Dendritic cell treated with granulocyte-macrophage colony-stimulating factor and Interleukin-4, amounts not matched to agents 40 ng/mL and 50 ng/mL, for 4 days (primary cell): ENCODE results near the gene KCNIP2.
A peak's percentile ranks its signal among the peaks of the same experiment; 100 is the strongest.

ENCODE experiments used
- H3K27ac Mint-ChIP-seq: one replicate; pipeline ENCODE4 v1.8.0; 2022; ENCODE audit warnings: mild to moderate bottlenecking, mixed read lengths
- H3K27me3 Mint-ChIP-seq: one replicate; pipeline ENCODE4 v1.8.0; 2022; ENCODE audit warnings: mild to moderate bottlenecking, mixed read lengths
- H3K36me3 Mint-ChIP-seq: one replicate; pipeline ENCODE4 v1.8.0; 2022; ENCODE audit warnings: low read depth, mixed read lengths
- H3K4me1 Mint-ChIP-seq: one replicate; pipeline ENCODE4 v1.8.0; 2022; ENCODE audit warnings: low read depth, mixed read lengths
- H3K4me3 Mint-ChIP-seq: one replicate; pipeline ENCODE4 v1.8.0; 2022; ENCODE audit warnings: mild to moderate bottlenecking, moderate library complexity, mixed read lengths
- H3K9me3 Mint-ChIP-seq: one replicate; pipeline ENCODE4 v1.8.0; 2022; ENCODE audit warnings: mixed read lengths
- intact Hi-C: fragments of 100-400 bp; cut with micrococcal nuclease; formaldehyde crosslinking; loops from one replicate; pipeline ENCODE4 v1.15.0; 2022

The KCNIP2 gene

GRCh38 chr10:101780187-101780817 lies 63.3 kb downstream of the KCNIP2 start:
- Mint-ChIP-seq H3K4me1 (peaks cover 58% of the 10 kb centered on the region), H3K9me3 (no peaks in the 10 kb centered on the region), H3K27ac (no peak overlapping the region), H3K36me3 (peaks cover 22% of the 10 kb centered on the region), H3K4me3 (peak overlapping the region; percentile 72), H3K27me3 (peaks cover 44% of the 10 kb centered on the region)
- intact Hi-C loops = loop anchor here (2.0 to 5.0 kb wide), 3 partner anchors 37 to 568 kb away; partner anchors contain the start of gene OGA

GRCh38 chr10:101779544-101780186 lies 63.9 kb downstream of the KCNIP2 start:
- intact Hi-C loops = loop anchor here (2.0 to 5.0 kb wide), 3 partner anchors 38 to 567 kb away; partner anchors contain the start of gene OGA
- Mint-ChIP-seq H3K36me3 (peaks cover 16% of the 10 kb centered on the region), H3K9me3 (no peaks in the 10 kb centered on the region), H3K27ac (peak overlapping the region; percentile 1), H3K4me3 (peak overlapping the region; percentile 72), H3K4me1 (peaks cover 55% of the 10 kb centered on the region), H3K27me3 (peaks cover 51% of the 10 kb centered on the region)

- no peaks in the 10 kb centered on the region for H3K9me3 Mint-ChIP-seq
- H3K4me1 Mint-ChIP-seq = peaks cover 55% of the 10 kb centered on the region
- peaks cover 9% of the 10 kb centered on the region for H3K36me3 Mint-ChIP-seq
- intact Hi-C loops = no loop called here
- peaks cover 58% of the 10 kb centered on the region for H3K27me3 Mint-ChIP-seq
- H3K4me3 Mint-ChIP-seq = peak overlapping the region; percentile 72
- peak overlapping the region; percentile 1 for H3K27ac Mint-ChIP-seq
Observed at GRCh38 chr10:101778781-101779543, 64.6 kb downstream of the KCNIP2 start.

- intact Hi-C loops = no loop called here
- Mint-ChIP-seq H3K4me3 (no peak overlapping the region), H3K9me3 (no peaks in the 10 kb centered on the region), H3K4me1 (peaks cover 50% of the 10 kb centered on the region), H3K27me3 (peaks cover 65% of the 10 kb centered on the region), H3K36me3 (peaks cover 5% of the 10 kb centered on the region), H3K27ac (no peak overlapping the region)
Observed at GRCh38 chr10:101778151-101778780, 65.3 kb downstream of the KCNIP2 start.

GRCh38 chr10:101777619-101778145 lies 65.9 kb downstream of the KCNIP2 start:
- H3K4me1 Mint-ChIP-seq = peaks cover 44% of the 10 kb centered on the region
- no peaks in the 10 kb centered on the region for H3K36me3 Mint-ChIP-seq
- no peak overlapping the region for H3K27ac Mint-ChIP-seq
- intact Hi-C loops = no loop called here
- no peak overlapping the region for H3K4me3 Mint-ChIP-seq
- no peaks in the 10 kb centered on the region for H3K9me3 Mint-ChIP-seq
- peaks cover 69% of the 10 kb centered on the region for H3K27me3 Mint-ChIP-seq

GRCh38 chr10:101776161-101776817 lies 67.3 kb downstream of the KCNIP2 start:
- H3K27ac Mint-ChIP-seq = no peak overlapping the region
- peaks cover 83% of the 10 kb centered on the region for H3K27me3 Mint-ChIP-seq
- peaks cover 31% of the 10 kb centered on the region for H3K4me1 Mint-ChIP-seq
- no peak overlapping the region for H3K4me3 Mint-ChIP-seq
- intact Hi-C loops = no loop called here
- H3K9me3 Mint-ChIP-seq = no peaks in the 10 kb centered on the region
- no peaks in the 10 kb centered on the region for H3K36me3 Mint-ChIP-seq
